HCT116 (cell line): ENCODE data around the gene DTYMK. TPM values are rescaled to one million over a fixed set of nuclear protein-coding genes. Genes with fewer than 3 reads are reported as not detected.

ENCODE experiments used
- ATAC-seq: fragments of 200-7000 bp; cut with Tn5 transposase; 2 replicates; pipeline ENCODE4 v1.9.1; 2020; ENCODE audit warnings: mild to moderate bottlenecking, moderate library complexity
- BruUV-seq: library from RNA; stranded (reverse); fragments of 400-500 nt; replicated peaks from 2 replicates; lab custom pipeline; 2021; lab: Mats Ljungman, UMichigan
- CTCF ChIA-PET: fragments of 300-600 bp; sonication (Branson Sonifier 250); formaldehyde crosslinking; loops from one replicate; lab custom pipeline; 2021; ENCODE audit warnings: antibody characterized with exemption; lab: Charles Lee
- POLR2A ChIA-PET: fragments of 300-600, 350-600 bp; sonication (Branson Sonifier 250); formaldehyde crosslinking; loops from one replicate; lab custom pipeline; 2021; ENCODE audit warnings: antibody characterized with exemption; lab: Charles Lee
- RAD21 ChIA-PET, 2 experiments: fragments of 300-600 bp; sonication (Branson Sonifier 250); formaldehyde crosslinking; loops; one replicate each; lab custom pipeline; 2023; ENCODE audit warnings: low total read pairs in 2 of 2; ENCODE audit not compliant: uncharacterized antibody in 2 of 2, unreplicated experiment in 2 of 2, low non-redundant PET in 1 of 2; lab: Charles Lee
- DNase-seq: peaks from one replicate; pipeline ENCODE4 v3.0.0-alpha.2; 2010; ENCODE audit warnings: low read depth, low spot score
- H2AFZ ChIP-seq: fragments of 200-600 bp; shearing (Covaris generic), sonication (generic); 2 replicates; pipeline ENCODE4 v1.6.1; 2017; ENCODE audit warnings: low read depth, mixed run types, mixed read lengths, antibody characterized with exemption, low read length; ENCODE audit not compliant: poor library complexity, severe bottlenecking
- H3K27ac ChIP-seq: 2 replicates; pipeline ENCODE4 v1.5.1; 2012; ENCODE audit warnings: low read depth, low read length
- H3K27me3 ChIP-seq: fragments of 200-600 bp; sonication (generic); 2 replicates; pipeline ENCODE4 v1.6.1; 2016; ENCODE audit warnings: mixed run types, low read length, mixed read lengths; ENCODE audit not compliant: insufficient read depth
- H3K36me3 ChIP-seq, 2 experiments: fragments of 200-500 bp in 1 of 2; fragments of 200-600 bp in 1 of 2; sonication (Bioruptor generic) in 1 of 2; sonication (generic) in 1 of 2; 2 replicates each; pipeline versions ENCODE4 v1.5.1 to v1.6.1; 2014 to 2016; ENCODE audit warnings: low read length in 2 of 2, inconsistent platforms in 1 of 2, mixed read lengths in 1 of 2, mixed run types in 1 of 2; ENCODE audit not compliant: insufficient read depth in 2 of 2, control insufficient read depth in 1 of 2
- H3K4me1 ChIP-seq, 2 experiments: fragments of 200-600 bp in 1 of 2; sonication (generic) in 1 of 2; 2 replicates each; pipeline versions ENCODE4 v1.5.1 to v1.6.1; 2012 to 2017; ENCODE audit warnings: low read length in 2 of 2, inconsistent platforms in 1 of 2, mild to moderate bottlenecking in 1 of 2, mixed read lengths in 1 of 2, mixed run types in 1 of 2, moderate library complexity in 1 of 2; ENCODE audit not compliant: insufficient read depth in 2 of 2, control insufficient read depth in 1 of 2
- H3K4me2 ChIP-seq: fragments of 200-600 bp; sonication (generic); 2 replicates; pipeline ENCODE4 v1.6.1; 2017; ENCODE audit warnings: mixed run types, low read length, mixed read lengths
- H3K4me3 ChIP-seq, 2 experiments: fragments of 200-600 bp in 1 of 2; sonication (generic) in 1 of 2; replicated peaks in 1 of 2; 2 replicates each; pipeline ENCODE4 v1.5.1; 2011 to 2016; ENCODE audit warnings: low read length in 2 of 2, control low read depth in 1 of 2, low read depth in 1 of 2, mild to moderate bottlenecking in 1 of 2, mixed read lengths in 1 of 2, mixed run types in 1 of 2
- H3K79me2 ChIP-seq: fragments of 200-600 bp; sonication (generic); 2 replicates; pipeline ENCODE4 v1.6.1; 2017; ENCODE audit warnings: mild to moderate bottlenecking, mixed run types, low read length, moderate library complexity, mixed read lengths; ENCODE audit not compliant: insufficient read depth
- H3K9ac ChIP-seq: fragments of 200-600 bp; sonication (generic); 2 replicates; pipeline ENCODE4 v1.6.1; 2016; ENCODE audit warnings: low read length, mixed read lengths
- H3K9me2 ChIP-seq: fragments of 200-600 bp; sonication (generic), shearing (Covaris generic); 2 replicates; pipeline ENCODE4 v1.6.1; 2017; ENCODE audit warnings: mixed run types, mild to moderate bottlenecking, moderate library complexity; ENCODE audit not compliant: insufficient read depth
- H3K9me3 ChIP-seq, 2 experiments: fragments of 200-500 bp in 1 of 2; fragments of 200-600 bp in 1 of 2; sonication (Bioruptor generic) in 1 of 2; sonication (generic) in 1 of 2; 2 replicates each; pipeline ENCODE4 v1.6.1; 2014 to 2017; ENCODE audit warnings: low read length in 2 of 2, mixed read lengths in 2 of 2, inconsistent platforms in 1 of 2, low read depth in 1 of 2, mild to moderate bottlenecking in 1 of 2, mixed run types in 1 of 2, moderate library complexity in 1 of 2; ENCODE audit not compliant: control insufficient read depth in 1 of 2, insufficient read depth in 1 of 2
- H4K20me1 ChIP-seq: fragments of 200-600 bp; sonication (generic), shearing (Covaris generic); 2 replicates; pipeline ENCODE4 v1.6.1; 2017; ENCODE audit warnings: mixed run types, mild to moderate bottlenecking, moderate library complexity; ENCODE audit not compliant: insufficient read depth
- ATF3 ChIP-seq: IDR thresholded peaks from 2 replicates; pipeline ENCODE4 v1.6.1; 2012
- CBX3 ChIP-seq: IDR thresholded peaks from 2 replicates; pipeline ENCODE4 v1.6.1; 2012; ENCODE audit warnings: low read depth
- CEBPB ChIP-seq: IDR thresholded peaks from 2 replicates; pipeline ENCODE4 v1.6.1; 2012; ENCODE audit warnings: low read depth
- CTCF ChIP-seq, 3 experiments: fragments of 200-600 bp in 1 of 3; sonication (generic) in 1 of 3; IDR thresholded peaks in 2 of 3; conservative IDR thresholded peaks in 1 of 3; 2 replicates each; pipeline ENCODE4 v1.5.1; 2012 to 2017; ENCODE audit warnings: low read depth in 2 of 3, low read length in 2 of 3, antibody characterized with exemption in 1 of 3, borderline replicate concordance in 1 of 3, control low read depth in 1 of 3, mild to moderate bottlenecking in 1 of 3, mixed read lengths in 1 of 3, mixed run types in 1 of 3, moderate library complexity in 1 of 3; ENCODE audit not compliant: insufficient read depth in 1 of 3
- EGR1 ChIP-seq: IDR thresholded peaks from 2 replicates; pipeline ENCODE4 v1.6.1; 2012; ENCODE audit warnings: low read depth
- EZH2phosphoT487 ChIP-seq: fragments of 200-600 bp; IDR thresholded peaks from 2 replicates; pipeline ENCODE4 v1.6.1; 2018; ENCODE audit warnings: antibody characterized with exemption, borderline replicate concordance
- FOSL1 ChIP-seq: IDR thresholded peaks from 2 replicates; pipeline ENCODE4 v1.6.1; 2012; ENCODE audit warnings: low read depth
- JUND ChIP-seq: IDR thresholded peaks from 2 replicates; pipeline ENCODE4 v1.6.1; 2012
- MAX ChIP-seq: IDR thresholded peaks from 2 replicates; pipeline ENCODE4 v1.6.1; 2012
- POLR2AphosphoS5 ChIP-seq: IDR thresholded peaks from 2 replicates; pipeline ENCODE4 v1.6.1; 2011; ENCODE audit warnings: mild to moderate bottlenecking, low read depth, low read length, moderate library complexity
- RAD21 ChIP-seq: IDR thresholded peaks from 2 replicates; pipeline ENCODE4 v1.6.1; 2012; ENCODE audit warnings: low read depth, mild to moderate bottlenecking
- REST ChIP-seq: IDR thresholded peaks from 2 replicates; pipeline ENCODE4 v1.6.1; 2012; ENCODE audit warnings: low read depth
- SIN3A ChIP-seq: IDR thresholded peaks from 2 replicates; pipeline ENCODE4 v1.6.1; 2012; ENCODE audit warnings: low read depth
- SP1 ChIP-seq: IDR thresholded peaks from 2 replicates; pipeline ENCODE4 v1.6.1; 2012; ENCODE audit warnings: low read depth
- SRF ChIP-seq: IDR thresholded peaks from 2 replicates; pipeline ENCODE4 v1.6.1; 2012; ENCODE audit warnings: low read depth
- ZBTB33 ChIP-seq: IDR thresholded peaks from 2 replicates; pipeline ENCODE4 v1.6.1; 2011; ENCODE audit warnings: mild to moderate bottlenecking, low read length, moderate library complexity; ENCODE audit not compliant: insufficient replicate concordance; ENCODE audit errors: extremely low read depth
- ZFX ChIP-seq: fragments of 450-650 bp; IDR thresholded peaks from 2 replicates; pipeline ENCODE4 v1.6.1; 2017
- intact Hi-C: fragments of 100-400 bp; cut with micrococcal nuclease; formaldehyde crosslinking; loops from 2 replicates; pipeline ENCODE4 v1.10.0; 2022
- total RNA-seq: library from RNA; stranded (reverse); gene quantifications from one replicate; pipeline ENCODE4 v1.2.1, GENCODE V29; 2021; ENCODE audit not compliant: unreplicated experiment

The DTYMK gene
- total RNA-seq, 1 experiment from 2014 or later, result 83.3 TPM

GRCh38 chr2:241721852-241722251, 35.2 kb upstream of the DTYMK start (continued):
- TF ChIP-seq CTCF (IDR thresholded peaks at IDR 0.05 in 2 of 3, conservative IDR thresholded peaks at IDR 0.05 in 1 of 3; ENCODE audit: borderline replicate concordance in 1 of 3, insufficient read depth in 1 of 3, low read depth in 2 of 3, low read length in 2 of 3) (no peak), POLR2AphosphoS5 (no peak), SIN3A (no peak), ZBTB33 (no peak)

- no peak for ATAC-seq
- Histone ChIP-seq H3K9me2 (no peaks in the 10 kb centered on the region), H3K9ac (no peak overlapping the region), H3K4me1 (no peaks in the 10 kb centered on the region), H3K36me3 (peaks cover 7 to 27% of the 10 kb centered on the region in 2 experiments; a peak in 2 of 4 replicates), H3K79me2 (no peaks in the 10 kb centered on the region; the same call in 1 of the 2 replicates), H4K20me1 (peaks cover 6% of the 10 kb centered on the region; the same call in 1 of the 2 replicates), H3K4me3 (no peak overlapping the region), H3K4me2 (no peak overlapping the region), H3K9me3 (no peaks in the 10 kb centered on the region), H3K27ac (no peak overlapping the region), H3K27me3 (no peaks in the 10 kb centered on the region), H2AFZ (no peak overlapping the region)
- intact Hi-C loops, result no loop called here
- POLR2A ChIA-PET, result no interaction called here
- no TSS peak for BruUV-seq
- no peak for DNase-seq
- RAD21 ChIA-PET, result no interaction called here
- CTCF ChIA-PET, result no interaction called here
- TF ChIP-seq SRF (no peak), ZBTB33 (no peak), MAX (no peak), CEBPB (no peak), CBX3 (no peak), REST (no peak), ZFX (no peak), EZH2phosphoT487 (no peak), ATF3 (no peak), EGR1 (no peak), RAD21 (no peak), JUND (no peak), SP1 (no peak), FOSL1 (no peak)
These were observed 33.9 kb upstream of the DTYMK start for GRCh38 chr2:241720560-241720959.
